HEK293 (cell line): ENCODE measurements around the gene PRDM7.

Source experiments
- BCL11A ChIP-seq: fragments of 450-650 bp; formaldehyde crosslinking; IDR thresholded peaks from 2 replicates; pipeline ENCODE4 v1.5.1; 2016; ENCODE audit warnings: low read depth, missing biosample characterization, missing genetic modification characterization
- GFI1B ChIP-seq: fragments of 450-650 bp; formaldehyde crosslinking; IDR thresholded peaks from 2 replicates; pipeline ENCODE4 v1.5.1; 2016; ENCODE audit warnings: missing biosample characterization, missing genetic modification characterization
- GLI4 ChIP-seq: fragments of 450-650 bp; formaldehyde crosslinking; IDR thresholded peaks from 2 replicates; pipeline ENCODE4 v1.5.1; 2016; ENCODE audit warnings: missing biosample characterization, missing genetic modification characterization
- IKZF3 ChIP-seq: fragments of 450-650 bp; IDR thresholded peaks from 2 replicates; pipeline ENCODE4 v1.5.0; 2018; ENCODE audit warnings: missing biosample characterization, mild to moderate bottlenecking, missing genetic modification characterization, moderate library complexity
- KLF16 ChIP-seq: fragments of 450-650 bp; formaldehyde crosslinking; IDR thresholded peaks from 2 replicates; pipeline ENCODE4 v1.5.1; 2017; ENCODE audit warnings: missing biosample characterization, missing genetic modification characterization
- KLF9 ChIP-seq: fragments of 450-650 bp; formaldehyde crosslinking; IDR thresholded peaks from 2 replicates; pipeline ENCODE4 v1.5.1; 2016; ENCODE audit warnings: missing biosample characterization, missing genetic modification characterization, low read depth
- REPIN1 ChIP-seq: fragments of 450-650 bp; formaldehyde crosslinking; IDR thresholded peaks from 2 replicates; pipeline ENCODE4 v1.5.1; 2017; ENCODE audit warnings: missing biosample characterization, missing genetic modification characterization, low read depth
- ZFP3 ChIP-seq: fragments of 450-650 bp; formaldehyde crosslinking; IDR thresholded peaks from 2 replicates; pipeline ENCODE4 v1.5.1; 2016; ENCODE audit warnings: low read depth, missing biosample characterization, missing genetic modification characterization
- ZIC2 ChIP-seq: fragments of 450-650 bp; formaldehyde crosslinking; IDR thresholded peaks from 2 replicates; pipeline ENCODE4 v1.5.1; 2016; ENCODE audit warnings: missing biosample characterization, missing genetic modification characterization
- ZNF112 ChIP-seq: fragments of 450-650 bp; formaldehyde crosslinking; IDR thresholded peaks from 2 replicates; pipeline ENCODE4 v1.5.0; 2017; ENCODE audit warnings: missing biosample characterization, missing genetic modification characterization
- ZNF175 ChIP-seq: fragments of 450-650 bp; formaldehyde crosslinking; IDR thresholded peaks from 2 replicates; pipeline ENCODE4 v1.5.1; 2016; ENCODE audit warnings: missing biosample characterization, missing genetic modification characterization
- ZNF214 ChIP-seq: fragments of 450-650 bp; formaldehyde crosslinking; IDR thresholded peaks from 2 replicates; pipeline ENCODE4 v1.5.1; 2017; ENCODE audit warnings: missing biosample characterization, mild to moderate bottlenecking, missing genetic modification characterization, borderline replicate concordance
- ZNF248 ChIP-seq: fragments of 450-650 bp; formaldehyde crosslinking; IDR thresholded peaks from 2 replicates; pipeline ENCODE4 v1.5.1; 2017; ENCODE audit warnings: missing biosample characterization, missing genetic modification characterization
- ZNF274 ChIP-seq, 2 experiments: fragments of 200-500 bp in 1 of 2; fragments of 450-650 bp in 1 of 2; sonication (Bioruptor generic) in 1 of 2; formaldehyde crosslinking in 1 of 2; IDR thresholded peaks; 2 replicates each; pipeline versions ENCODE4 v1.5.1 to v1.6.1; 2014 to 2016; ENCODE audit warnings: borderline replicate concordance in 1 of 2, inconsistent platforms in 1 of 2, low read length in 1 of 2, missing biosample characterization in 1 of 2, missing genetic modification characterization in 1 of 2
- ZNF302 ChIP-seq: fragments of 450-650 bp; formaldehyde crosslinking; IDR thresholded peaks from 2 replicates; pipeline ENCODE4 v1.5.1; 2016; ENCODE audit warnings: missing biosample characterization, missing genetic modification characterization, low read depth
- ZNF311 ChIP-seq: fragments of 450-650 bp; formaldehyde crosslinking; IDR thresholded peaks from 2 replicates; pipeline ENCODE4 v1.5.1; 2017; ENCODE audit warnings: missing biosample characterization, missing genetic modification characterization, borderline replicate concordance
- ZNF341 ChIP-seq: fragments of 450-650 bp; formaldehyde crosslinking; IDR thresholded peaks from 2 replicates; pipeline ENCODE4; 2016; ENCODE audit warnings: low read depth, missing biosample characterization, missing genetic modification characterization
- ZNF529 ChIP-seq: fragments of 450-650 bp; formaldehyde crosslinking; IDR thresholded peaks from 2 replicates; pipeline ENCODE4 v1.5.1; 2017; ENCODE audit warnings: missing genetic modification characterization, missing biosample characterization; ENCODE audit not compliant: insufficient replicate concordance
- ZNF558 ChIP-seq: fragments of 450-650 bp; formaldehyde crosslinking; IDR thresholded peaks from 2 replicates; pipeline ENCODE4 v1.5.1; 2016; ENCODE audit warnings: missing biosample characterization, missing genetic modification characterization
- ZNF596 ChIP-seq: fragments of 450-650 bp; IDR thresholded peaks from 2 replicates; pipeline ENCODE4 v1.5.0; 2018; ENCODE audit warnings: missing biosample characterization, mild to moderate bottlenecking, missing genetic modification characterization, moderate library complexity
- ZNF629 ChIP-seq: fragments of 450-650 bp; formaldehyde crosslinking; IDR thresholded peaks from 2 replicates; pipeline ENCODE4 v1.5.1; 2017; ENCODE audit warnings: missing biosample characterization, missing genetic modification characterization
- ZNF707 ChIP-seq: fragments of 450-650 bp; formaldehyde crosslinking; IDR thresholded peaks from 2 replicates; pipeline ENCODE4 v1.5.1; 2016; ENCODE audit warnings: missing biosample characterization, missing genetic modification characterization
- ZNF776 ChIP-seq: fragments of 450-650 bp; formaldehyde crosslinking; IDR thresholded peaks from 2 replicates; pipeline ENCODE4 v1.5.0; 2017; ENCODE audit warnings: missing biosample characterization, missing genetic modification characterization, borderline replicate concordance
- ZNF791 ChIP-seq: fragments of 450-650 bp; formaldehyde crosslinking; IDR thresholded peaks from 2 replicates; pipeline ENCODE4 v1.5.1; 2016; ENCODE audit warnings: missing biosample characterization, missing genetic modification characterization
- TF ChIP-seq, protein P1 (sequence below): fragments of 450-650 bp; formaldehyde crosslinking; IDR thresholded peaks from 2 replicates; pipeline ENCODE4 v1.5.1; 2016; ENCODE audit warnings: missing biosample characterization, missing genetic modification characterization
- TF ChIP-seq, protein P2 (sequence below): fragments of 450-650 bp; IDR thresholded peaks from 2 replicates; pipeline ENCODE4 v1.5.1; 2018; ENCODE audit warnings: missing biosample characterization, missing genetic modification characterization
- TF ChIP-seq, protein P3 (sequence below): fragments of 450-650 bp; formaldehyde crosslinking; IDR thresholded peaks from 2 replicates; pipeline ENCODE4 v1.5.1; 2016; ENCODE audit warnings: missing biosample characterization, missing genetic modification characterization, low read depth
- TF ChIP-seq, protein P4 (sequence below): fragments of 450-650 bp; formaldehyde crosslinking; IDR thresholded peaks from 2 replicates; pipeline ENCODE4 v1.5.1; 2017; ENCODE audit warnings: missing biosample characterization, missing genetic modification characterization
- TF ChIP-seq, protein P5 (sequence below): fragments of 450-650 bp; formaldehyde crosslinking; IDR thresholded peaks from 2 replicates; pipeline ENCODE4 v1.5.1; 2017; ENCODE audit warnings: missing biosample characterization, missing genetic modification characterization

Gene PRDM7

DNA sequence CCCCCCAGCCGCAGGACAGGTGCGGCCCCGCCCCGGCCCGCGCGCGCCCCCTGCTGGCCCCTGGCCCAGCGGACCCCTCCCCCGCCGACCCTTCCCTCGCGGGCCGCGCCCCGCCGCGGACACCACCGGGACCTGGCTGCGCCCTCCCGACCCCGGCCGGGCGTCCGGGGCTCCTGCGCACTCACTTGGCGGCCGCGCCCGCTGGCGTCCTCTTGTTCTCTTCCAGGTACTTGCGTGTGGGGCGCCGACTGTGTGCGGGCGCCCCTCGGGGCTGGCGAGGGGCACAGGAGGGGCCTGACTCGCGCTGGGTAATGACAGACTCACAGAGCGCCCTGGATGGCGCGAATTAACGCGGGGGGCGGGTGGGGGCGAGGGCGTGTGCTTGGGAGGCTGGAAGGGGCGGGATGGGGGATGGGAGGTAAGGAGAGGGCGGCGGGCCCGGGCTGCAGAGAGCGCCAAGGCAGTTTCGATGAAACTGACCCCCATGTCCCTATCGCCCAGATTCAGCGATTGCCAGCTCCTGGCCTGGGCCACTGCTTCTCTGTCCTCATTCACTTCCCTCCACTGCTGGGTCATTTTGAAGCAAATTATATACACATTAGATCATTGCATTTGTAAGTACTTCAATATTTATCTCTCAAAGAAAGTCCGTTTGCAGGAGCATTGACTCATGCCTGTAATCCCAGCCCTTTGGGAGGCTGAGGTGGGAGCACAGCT lies 57.4 kb downstream of the PRDM7 start (continued):
- TF ChIP-seq ZNF274 (IDR thresholded peaks at IDR 0.05; ENCODE audit: low read length): no peak
- TF ChIP-seq ZNF274 (tag by site-specific recombination; IDR thresholded peaks at IDR 0.05; ENCODE audit: borderline replicate concordance): no peak
- TF ChIP-seq, protein P1, sequence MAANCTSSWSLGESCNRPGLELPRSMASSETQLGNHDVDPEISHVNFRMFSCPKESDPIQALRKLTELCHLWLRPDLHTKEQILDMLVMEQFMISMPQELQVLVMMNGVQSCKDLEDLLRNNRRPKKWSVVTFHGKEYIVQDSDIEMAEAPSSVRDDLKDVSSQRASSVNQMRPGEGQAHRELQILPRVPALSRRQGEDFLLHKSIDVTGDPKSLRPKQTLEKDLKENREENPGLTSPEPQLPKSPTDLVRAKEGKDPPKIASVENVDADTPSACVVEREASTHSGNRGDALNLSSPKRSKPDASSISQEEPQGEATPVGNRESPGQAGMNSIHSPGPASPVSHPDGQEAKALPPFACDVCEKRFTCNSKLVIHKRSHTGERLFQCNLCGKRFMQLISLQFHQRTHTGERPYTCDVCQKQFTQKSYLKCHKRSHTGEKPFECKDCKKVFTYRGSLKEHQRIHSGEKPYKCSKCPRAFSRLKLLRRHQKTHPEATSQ (tag by site-specific recombination): no peak
- TF ChIP-seq IKZF3 (tag by site-specific recombination): peak; percentile 39; the same call in 1 of the 2 replicates
- TF ChIP-seq ZNF776 (tag by site-specific recombination): no peak
- TF ChIP-seq ZNF707: no peak
- no peak for TF ChIP-seq ZFP3 (tag by site-specific recombination)
- no peak for TF ChIP-seq ZNF596
- TF ChIP-seq, protein P2, sequence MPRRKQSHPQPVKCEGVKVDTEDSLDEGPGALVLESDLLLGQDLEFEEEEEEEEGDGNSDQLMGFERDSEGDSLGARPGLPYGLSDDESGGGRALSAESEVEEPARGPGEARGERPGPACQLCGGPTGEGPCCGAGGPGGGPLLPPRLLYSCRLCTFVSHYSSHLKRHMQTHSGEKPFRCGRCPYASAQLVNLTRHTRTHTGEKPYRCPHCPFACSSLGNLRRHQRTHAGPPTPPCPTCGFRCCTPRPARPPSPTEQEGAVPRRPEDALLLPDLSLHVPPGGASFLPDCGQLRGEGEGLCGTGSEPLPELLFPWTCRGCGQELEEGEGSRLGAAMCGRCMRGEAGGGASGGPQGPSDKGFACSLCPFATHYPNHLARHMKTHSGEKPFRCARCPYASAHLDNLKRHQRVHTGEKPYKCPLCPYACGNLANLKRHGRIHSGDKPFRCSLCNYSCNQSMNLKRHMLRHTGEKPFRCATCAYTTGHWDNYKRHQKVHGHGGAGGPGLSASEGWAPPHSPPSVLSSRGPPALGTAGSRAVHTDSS: no peak
- no peak for TF ChIP-seq ZNF112
- peak; percentile 44; the same call in 1 of the 2 replicates for TF ChIP-seq ZNF341 (tag by site-specific recombination)
- TF ChIP-seq KLF16 (tag by site-specific recombination): no peak
- TF ChIP-seq ZNF302: no peak
- peak; percentile 45 for TF ChIP-seq ZNF629 (tag by site-specific recombination)
- TF ChIP-seq BCL11A (tag by site-specific recombination): no peak
- TF ChIP-seq, protein P3, sequence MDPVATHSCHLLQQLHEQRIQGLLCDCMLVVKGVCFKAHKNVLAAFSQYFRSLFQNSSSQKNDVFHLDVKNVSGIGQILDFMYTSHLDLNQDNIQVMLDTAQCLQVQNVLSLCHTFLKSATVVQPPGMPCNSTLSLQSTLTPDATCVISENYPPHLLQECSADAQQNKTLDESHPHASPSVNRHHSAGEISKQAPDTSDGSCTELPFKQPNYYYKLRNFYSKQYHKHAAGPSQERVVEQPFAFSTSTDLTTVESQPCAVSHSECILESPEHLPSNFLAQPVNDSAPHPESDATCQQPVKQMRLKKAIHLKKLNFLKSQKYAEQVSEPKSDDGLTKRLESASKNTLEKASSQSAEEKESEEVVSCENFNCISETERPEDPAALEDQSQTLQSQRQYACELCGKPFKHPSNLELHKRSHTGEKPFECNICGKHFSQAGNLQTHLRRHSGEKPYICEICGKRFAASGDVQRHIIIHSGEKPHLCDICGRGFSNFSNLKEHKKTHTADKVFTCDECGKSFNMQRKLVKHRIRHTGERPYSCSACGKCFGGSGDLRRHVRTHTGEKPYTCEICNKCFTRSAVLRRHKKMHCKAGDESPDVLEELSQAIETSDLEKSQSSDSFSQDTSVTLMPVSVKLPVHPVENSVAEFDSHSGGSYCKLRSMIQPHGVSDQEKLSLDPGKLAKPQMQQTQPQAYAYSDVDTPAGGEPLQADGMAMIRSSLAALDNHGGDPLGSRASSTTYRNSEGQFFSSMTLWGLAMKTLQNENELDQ: no peak
- no peak for TF ChIP-seq ZNF214 (tag by site-specific recombination)
- no peak for TF ChIP-seq ZNF175 (tag by site-specific recombination)
- no peak for TF ChIP-seq GFI1B (tag by site-specific recombination)
- TF ChIP-seq ZNF791: no peak
- no peak for TF ChIP-seq ZNF529
- TF ChIP-seq, protein P4, sequence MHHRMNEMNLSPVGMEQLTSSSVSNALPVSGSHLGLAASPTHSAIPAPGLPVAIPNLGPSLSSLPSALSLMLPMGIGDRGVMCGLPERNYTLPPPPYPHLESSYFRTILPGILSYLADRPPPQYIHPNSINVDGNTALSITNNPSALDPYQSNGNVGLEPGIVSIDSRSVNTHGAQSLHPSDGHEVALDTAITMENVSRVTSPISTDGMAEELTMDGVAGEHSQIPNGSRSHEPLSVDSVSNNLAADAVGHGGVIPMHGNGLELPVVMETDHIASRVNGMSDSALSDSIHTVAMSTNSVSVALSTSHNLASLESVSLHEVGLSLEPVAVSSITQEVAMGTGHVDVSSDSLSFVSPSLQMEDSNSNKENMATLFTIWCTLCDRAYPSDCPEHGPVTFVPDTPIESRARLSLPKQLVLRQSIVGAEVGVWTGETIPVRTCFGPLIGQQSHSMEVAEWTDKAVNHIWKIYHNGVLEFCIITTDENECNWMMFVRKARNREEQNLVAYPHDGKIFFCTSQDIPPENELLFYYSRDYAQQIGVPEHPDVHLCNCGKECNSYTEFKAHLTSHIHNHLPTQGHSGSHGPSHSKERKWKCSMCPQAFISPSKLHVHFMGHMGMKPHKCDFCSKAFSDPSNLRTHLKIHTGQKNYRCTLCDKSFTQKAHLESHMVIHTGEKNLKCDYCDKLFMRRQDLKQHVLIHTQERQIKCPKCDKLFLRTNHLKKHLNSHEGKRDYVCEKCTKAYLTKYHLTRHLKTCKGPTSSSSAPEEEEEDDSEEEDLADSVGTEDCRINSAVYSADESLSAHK (tag by site-specific recombination): peak; percentile 87
- no peak for TF ChIP-seq ZNF311 (tag by site-specific recombination)
- TF ChIP-seq ZIC2: peak; percentile 78
- no peak for TF ChIP-seq REPIN1 (tag by site-specific recombination)
- no peak for TF ChIP-seq GLI4
- peak; percentile 59; the same call in 1 of the 2 replicates for TF ChIP-seq KLF9 (tag by site-specific recombination)
- TF ChIP-seq, protein P5, sequence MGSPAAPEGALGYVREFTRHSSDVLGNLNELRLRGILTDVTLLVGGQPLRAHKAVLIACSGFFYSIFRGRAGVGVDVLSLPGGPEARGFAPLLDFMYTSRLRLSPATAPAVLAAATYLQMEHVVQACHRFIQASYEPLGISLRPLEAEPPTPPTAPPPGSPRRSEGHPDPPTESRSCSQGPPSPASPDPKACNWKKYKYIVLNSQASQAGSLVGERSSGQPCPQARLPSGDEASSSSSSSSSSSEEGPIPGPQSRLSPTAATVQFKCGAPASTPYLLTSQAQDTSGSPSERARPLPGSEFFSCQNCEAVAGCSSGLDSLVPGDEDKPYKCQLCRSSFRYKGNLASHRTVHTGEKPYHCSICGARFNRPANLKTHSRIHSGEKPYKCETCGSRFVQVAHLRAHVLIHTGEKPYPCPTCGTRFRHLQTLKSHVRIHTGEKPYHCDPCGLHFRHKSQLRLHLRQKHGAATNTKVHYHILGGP: no peak
- TF ChIP-seq ZNF558: no peak
- no peak for TF ChIP-seq ZNF248
